ENCODE results near the gene MMAB.

MMAB gene

DNA sequence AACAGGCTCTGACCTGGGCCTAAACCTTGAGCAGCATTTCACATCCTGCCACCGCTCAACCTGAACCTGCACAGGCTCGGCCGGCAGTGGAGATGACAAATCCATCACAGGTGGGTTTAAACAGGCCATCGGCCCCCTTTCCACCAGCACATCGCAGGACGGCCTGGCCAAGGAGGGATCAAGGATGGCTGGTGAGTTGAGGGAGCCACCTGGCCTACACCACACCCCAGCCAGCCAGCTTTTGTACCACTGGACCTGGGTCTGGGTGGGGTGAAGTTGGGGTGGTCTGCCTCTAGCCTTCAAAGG is 14.2 kb downstream of the MMAB start:
- DNase-seq (ENCODE audit: low spot score) = no peak
- TF ChIP-seq, protein P1, sequence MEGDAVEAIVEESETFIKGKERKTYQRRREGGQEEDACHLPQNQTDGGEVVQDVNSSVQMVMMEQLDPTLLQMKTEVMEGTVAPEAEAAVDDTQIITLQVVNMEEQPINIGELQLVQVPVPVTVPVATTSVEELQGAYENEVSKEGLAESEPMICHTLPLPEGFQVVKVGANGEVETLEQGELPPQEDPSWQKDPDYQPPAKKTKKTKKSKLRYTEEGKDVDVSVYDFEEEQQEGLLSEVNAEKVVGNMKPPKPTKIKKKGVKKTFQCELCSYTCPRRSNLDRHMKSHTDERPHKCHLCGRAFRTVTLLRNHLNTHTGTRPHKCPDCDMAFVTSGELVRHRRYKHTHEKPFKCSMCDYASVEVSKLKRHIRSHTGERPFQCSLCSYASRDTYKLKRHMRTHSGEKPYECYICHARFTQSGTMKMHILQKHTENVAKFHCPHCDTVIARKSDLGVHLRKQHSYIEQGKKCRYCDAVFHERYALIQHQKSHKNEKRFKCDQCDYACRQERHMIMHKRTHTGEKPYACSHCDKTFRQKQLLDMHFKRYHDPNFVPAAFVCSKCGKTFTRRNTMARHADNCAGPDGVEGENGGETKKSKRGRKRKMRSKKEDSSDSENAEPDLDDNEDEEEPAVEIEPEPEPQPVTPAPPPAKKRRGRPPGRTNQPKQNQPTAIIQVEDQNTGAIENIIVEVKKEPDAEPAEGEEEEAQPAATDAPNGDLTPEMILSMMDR (IDR thresholded peaks at IDR 0.05; ENCODE audit: extremely low read depth, missing control alignments) = no peak

DNA sequence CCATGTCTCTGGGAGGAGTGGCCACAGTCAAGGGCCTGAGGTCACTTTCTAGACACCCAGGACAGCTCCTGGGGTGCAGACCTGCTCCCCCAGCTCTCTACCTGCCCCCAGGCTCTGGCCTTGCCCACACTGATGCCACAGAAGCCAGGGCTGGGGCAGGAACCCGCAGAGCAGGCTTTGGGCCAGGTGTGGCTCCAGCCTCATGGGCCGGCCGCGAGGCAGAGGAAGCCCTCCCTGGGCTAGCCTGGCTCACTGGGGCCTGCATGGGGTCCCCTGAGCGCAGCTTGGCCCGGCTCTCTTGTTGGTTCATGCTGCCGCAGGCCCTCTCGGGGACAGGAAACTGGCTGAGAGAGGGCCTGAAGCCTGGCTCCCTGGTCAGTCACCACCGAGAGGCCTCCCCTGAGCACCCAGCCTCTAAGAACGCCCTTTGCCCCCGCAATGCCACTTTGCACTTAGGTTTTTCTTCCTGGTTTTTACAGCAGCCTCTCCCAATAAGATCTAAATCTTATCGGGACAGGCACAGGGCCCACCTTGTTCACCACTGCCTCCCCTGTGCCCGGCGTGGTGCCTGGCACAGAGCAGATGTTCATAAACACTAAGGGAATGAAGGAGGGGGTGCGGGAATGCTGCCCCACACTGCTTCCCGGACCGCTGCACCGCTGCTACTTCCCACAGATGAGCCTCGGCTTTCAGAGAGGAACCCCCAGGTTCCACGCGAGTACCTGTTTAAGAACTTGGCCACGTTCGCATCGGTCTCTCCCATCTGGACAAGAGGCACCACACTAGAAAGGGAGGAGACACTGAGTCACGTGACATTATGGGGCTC is 14.7 kb downstream of the MMAB start:
- DNase-seq (ENCODE audit: low spot score) = no peak
- TF ChIP-seq, protein P1 (IDR thresholded peaks at IDR 0.05; ENCODE audit: extremely low read depth, missing control alignments) = no peak

DNA sequence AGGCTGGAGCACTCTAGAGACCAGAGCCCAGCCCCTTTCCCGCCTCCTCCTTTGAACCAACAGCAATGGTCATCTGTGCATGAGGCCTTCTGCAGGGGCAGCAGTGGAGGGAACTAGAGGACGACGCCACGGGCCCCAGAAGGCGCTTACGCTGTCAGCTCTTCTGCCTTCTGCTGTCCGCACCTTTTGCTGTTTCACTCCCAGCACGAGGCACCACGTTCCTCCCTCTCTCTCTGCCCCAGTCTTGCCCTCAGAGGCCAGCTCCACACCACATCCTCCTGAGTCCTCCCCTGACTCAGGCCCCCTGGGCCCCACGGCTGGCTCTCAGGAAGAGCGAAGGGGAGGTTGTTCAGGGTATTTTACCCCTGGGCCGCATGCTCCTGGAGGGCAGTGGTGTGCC is 15.5 kb downstream of the MMAB start:
- TF ChIP-seq, protein P1 (IDR thresholded peaks at IDR 0.05; ENCODE audit: extremely low read depth, missing control alignments) = no peak
- no peak for DNase-seq (ENCODE audit: low spot score)

GRCh38 chr12:109557200-109557599 is 16.1 kb downstream of the MMAB start:
- DNase-seq (ENCODE audit: low spot score) = no peak
- TF ChIP-seq, protein P1 (IDR thresholded peaks at IDR 0.05; ENCODE audit: extremely low read depth, missing control alignments) = no peak

- TF ChIP-seq, protein P1 (IDR thresholded peaks at IDR 0.05; ENCODE audit: extremely low read depth, missing control alignments) = no peak
- no peak for DNase-seq (ENCODE audit: low spot score)
Measured at GRCh38 chr12:109555431-109556315, 17.6 kb downstream of the MMAB start.

GRCh38 chr12:109554761-109555160 is 18.5 kb downstream of the MMAB start:
- TF ChIP-seq, protein P1 (IDR thresholded peaks at IDR 0.05; ENCODE audit: extremely low read depth, missing control alignments) = no peak
- DNase-seq (ENCODE audit: low spot score) = no peak

DNA sequence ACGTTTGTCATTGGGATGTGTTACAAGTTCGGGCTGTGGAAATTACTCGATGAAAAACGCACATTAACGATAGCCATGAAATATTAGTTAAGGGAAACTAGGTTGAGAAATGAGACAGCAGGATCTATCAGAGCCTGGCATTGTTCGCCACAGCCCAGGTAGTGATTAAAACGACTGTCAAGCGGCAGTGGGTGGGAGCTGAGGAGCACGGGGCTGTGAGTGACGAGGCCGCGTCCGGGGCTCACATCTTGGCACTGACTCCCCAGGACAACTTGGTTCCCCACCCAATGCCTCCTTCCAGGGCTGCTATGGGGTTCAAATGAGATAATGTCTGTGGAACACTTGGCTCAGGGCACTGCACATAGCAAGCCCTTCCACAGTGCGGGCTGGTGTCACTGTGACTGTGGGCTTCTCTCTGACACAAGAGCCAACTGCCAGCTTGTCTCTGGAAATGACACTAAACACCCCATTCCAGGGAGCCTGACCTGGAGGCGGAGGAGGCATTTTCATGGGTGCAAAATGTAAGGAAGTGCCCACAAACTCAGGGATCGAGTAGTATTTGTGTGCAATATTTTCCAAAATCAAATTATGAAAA is 19.3 kb downstream of the MMAB start:
- no peak for DNase-seq (ENCODE audit: low spot score)
- TF ChIP-seq, protein P1 (IDR thresholded peaks at IDR 0.05; ENCODE audit: extremely low read depth, missing control alignments) = no peak
